Vagina (tissue), 2 donors: Measurements from ENCODE around the gene DYNC1I1.

Experiments used
- POLR2A ChIP-seq, 2 donors: fragments of 450-650 bp; IDR thresholded peaks; one replicate each; pipeline ENCODE4 v1.6.1; 2017; ENCODE audit warnings: antibody characterized with exemption in 2 of 2, mild to moderate bottlenecking in 2 of 2, moderate library complexity in 2 of 2
- TF ChIP-seq, protein P1 (sequence below), 3 experiments: fragments of 450-650 bp in 2 of 3; fragments of 200-600 bp in 1 of 3; sonication (generic) in 1 of 3; IDR thresholded peaks; one replicate each; pipeline ENCODE4 v1.5.1; 2017 to 2019; ENCODE audit warnings: antibody characterized with exemption in 3 of 3, mild to moderate bottlenecking in 2 of 3, moderate library complexity in 2 of 3

GRCh38 chr7:96061009-96061408 is 288.7 kb downstream of the DYNC1I1 start:
- TF ChIP-seq, protein P1, sequence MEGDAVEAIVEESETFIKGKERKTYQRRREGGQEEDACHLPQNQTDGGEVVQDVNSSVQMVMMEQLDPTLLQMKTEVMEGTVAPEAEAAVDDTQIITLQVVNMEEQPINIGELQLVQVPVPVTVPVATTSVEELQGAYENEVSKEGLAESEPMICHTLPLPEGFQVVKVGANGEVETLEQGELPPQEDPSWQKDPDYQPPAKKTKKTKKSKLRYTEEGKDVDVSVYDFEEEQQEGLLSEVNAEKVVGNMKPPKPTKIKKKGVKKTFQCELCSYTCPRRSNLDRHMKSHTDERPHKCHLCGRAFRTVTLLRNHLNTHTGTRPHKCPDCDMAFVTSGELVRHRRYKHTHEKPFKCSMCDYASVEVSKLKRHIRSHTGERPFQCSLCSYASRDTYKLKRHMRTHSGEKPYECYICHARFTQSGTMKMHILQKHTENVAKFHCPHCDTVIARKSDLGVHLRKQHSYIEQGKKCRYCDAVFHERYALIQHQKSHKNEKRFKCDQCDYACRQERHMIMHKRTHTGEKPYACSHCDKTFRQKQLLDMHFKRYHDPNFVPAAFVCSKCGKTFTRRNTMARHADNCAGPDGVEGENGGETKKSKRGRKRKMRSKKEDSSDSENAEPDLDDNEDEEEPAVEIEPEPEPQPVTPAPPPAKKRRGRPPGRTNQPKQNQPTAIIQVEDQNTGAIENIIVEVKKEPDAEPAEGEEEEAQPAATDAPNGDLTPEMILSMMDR (IDR thresholded peaks at IDR 0.05), result no peak
- no peak for TF ChIP-seq POLR2A (IDR thresholded peaks at IDR 0.05)
